HepG2 (cell line): ENCODE results near the gene FAM111B. TPM values are rescaled to one million over a fixed set of nuclear protein-coding genes. Genes with fewer than 3 reads are reported as not detected.
A peak's percentile ranks its signal among the peaks of the same experiment; 100 is the strongest.

ENCODE experiments used
- EHMT2 ChIP-seq: fragments of 200-600 bp; sonication (generic); IDR thresholded peaks from 2 replicates; pipeline ENCODE4 v1.7.0; 2017; ENCODE audit warnings: antibody characterized with exemption, low read depth, low read length, borderline replicate concordance
- HDAC2 ChIP-seq: sonication (generic); formaldehyde crosslinking; IDR thresholded peaks from 2 replicates; pipeline ENCODE4 v1.4.0; 2020; ENCODE audit warnings: missing genetic modification reagents
- KLF6 ChIP-seq: IDR thresholded peaks from 2 replicates; pipeline ENCODE4 v1.8.0; 2016; ENCODE audit warnings: missing biosample characterization, missing genetic modification reagents
- NFE2 ChIP-seq: sonication (generic); formaldehyde crosslinking; IDR thresholded peaks from 2 replicates; pipeline ENCODE4 v1.4.0; 2020; ENCODE audit warnings: missing genetic modification reagents
- PRMT3 ChIP-seq: sonication (generic); formaldehyde crosslinking; IDR thresholded peaks from 2 replicates; pipeline ENCODE4 v1.8.1; 2022; ENCODE audit warnings: low read depth, mild to moderate bottlenecking, moderate library complexity, missing genetic modification reagents, borderline replicate concordance
- TBX2 ChIP-seq: sonication (generic); formaldehyde crosslinking; IDR thresholded peaks from 2 replicates; pipeline ENCODE4 v1.5.0; 2020; ENCODE audit warnings: missing genetic modification reagents, mild to moderate bottlenecking, borderline replicate concordance
- YY1 ChIP-seq: IDR thresholded peaks from 2 replicates; pipeline ENCODE4 v1.6.1; 2011; ENCODE audit warnings: low read length, low read depth, moderate library complexity, mild to moderate bottlenecking; ENCODE audit not compliant: insufficient read depth, insufficient replicate concordance
- ZBTB7B ChIP-seq: sonication (generic); formaldehyde crosslinking; IDR thresholded peaks from 2 replicates; pipeline ENCODE4 v1.4.0; 2020; ENCODE audit warnings: missing genetic modification reagents
- ZNF17 ChIP-seq: sonication (generic); formaldehyde crosslinking; IDR thresholded peaks from 2 replicates; pipeline ENCODE4 v1.5.0; 2020; ENCODE audit warnings: mild to moderate bottlenecking, missing genetic modification reagents
- ZNF530 ChIP-seq: sonication (generic); formaldehyde crosslinking; IDR thresholded peaks from 2 replicates; pipeline ENCODE4 v1.5.0; 2020; ENCODE audit warnings: low read depth, mild to moderate bottlenecking, missing genetic modification reagents
- ZNF678 ChIP-seq: sonication (generic); formaldehyde crosslinking; IDR thresholded peaks from 2 replicates; pipeline ENCODE4 v1.4.0; 2020; ENCODE audit warnings: mild to moderate bottlenecking, missing genetic modification reagents
- ZNF83 ChIP-seq: sonication (generic); formaldehyde crosslinking; IDR thresholded peaks from 2 replicates; pipeline ENCODE4 v1.4.0; 2020; ENCODE audit warnings: missing genetic modification reagents, mild to moderate bottlenecking, borderline replicate concordance
- ZNF879 ChIP-seq: sonication (generic); formaldehyde crosslinking; IDR thresholded peaks from 2 replicates; pipeline ENCODE4 v1.8.1; 2023; ENCODE audit warnings: missing genetic modification reagents
- polyA plus RNA-seq, 8 experiments: library from polyadenylated mRNA; depleted of rRNA in 3 of 8; stranded (reverse) in 7 of 8; unstranded in 1 of 8; fragments of >200 nt; fragmentation: Illumina TruSeq in 4 of 8; extraction: Trizol in 4 of 8; gene quantifications; 2 replicates each; pipeline versions ENCODE4 v1.2.1 to v1.2.3, GENCODE V29; 2011 to 2016; ENCODE audit warnings: low read depth in 4 of 8, missing spikeins in 1 of 8, mixed read lengths in 1 of 8; ENCODE audit not compliant: insufficient read depth in 1 of 8
- total RNA-seq, 5 experiments: library from RNA; depleted of rRNA; stranded (reverse); fragments of >200 nt; fragmentation: Illumina TruSeq; extraction: Trizol; gene quantifications; 2 replicates each; pipeline ENCODE4 v1.2.3, GENCODE V29; 2016; ENCODE audit warnings: low read depth in 1 of 5
- TF ChIP-seq, protein P1 (sequence below): sonication (generic); formaldehyde crosslinking; IDR thresholded peaks from 2 replicates; pipeline ENCODE4 v1.4.0; 2020; ENCODE audit warnings: missing genetic modification reagents
- TF ChIP-seq, protein P2 (sequence below): conservative IDR thresholded peaks from 2 replicates; pipeline ENCODE4 v1.6.1; 2018; ENCODE audit warnings: missing genetic modification reagents
- TF ChIP-seq, protein P3 (sequence below): sonication (generic); formaldehyde crosslinking; IDR thresholded peaks from 2 replicates; pipeline ENCODE4 v1.5.1; 2020; ENCODE audit warnings: missing genetic modification reagents, mild to moderate bottlenecking, borderline replicate concordance
- TF ChIP-seq, protein P4 (sequence below): IDR thresholded peaks from 2 replicates; pipeline ENCODE4 v1.4.0; 2020; ENCODE audit warnings: mild to moderate bottlenecking, missing genetic modification reagents
- TF ChIP-seq, protein P5 (sequence below): sonication (generic); formaldehyde crosslinking; IDR thresholded peaks from 2 replicates; pipeline ENCODE4 v1.8.1; 2023; ENCODE audit warnings: mild to moderate bottlenecking, moderate library complexity, missing genetic modification reagents

Gene FAM111B
- total and polyA plus RNA-seq, 2 of the 13 experiments (the other 11 are each of a cell fraction or from before 2014, with no cell fraction given) = 1.6 to 28.2 TPM

DNA sequence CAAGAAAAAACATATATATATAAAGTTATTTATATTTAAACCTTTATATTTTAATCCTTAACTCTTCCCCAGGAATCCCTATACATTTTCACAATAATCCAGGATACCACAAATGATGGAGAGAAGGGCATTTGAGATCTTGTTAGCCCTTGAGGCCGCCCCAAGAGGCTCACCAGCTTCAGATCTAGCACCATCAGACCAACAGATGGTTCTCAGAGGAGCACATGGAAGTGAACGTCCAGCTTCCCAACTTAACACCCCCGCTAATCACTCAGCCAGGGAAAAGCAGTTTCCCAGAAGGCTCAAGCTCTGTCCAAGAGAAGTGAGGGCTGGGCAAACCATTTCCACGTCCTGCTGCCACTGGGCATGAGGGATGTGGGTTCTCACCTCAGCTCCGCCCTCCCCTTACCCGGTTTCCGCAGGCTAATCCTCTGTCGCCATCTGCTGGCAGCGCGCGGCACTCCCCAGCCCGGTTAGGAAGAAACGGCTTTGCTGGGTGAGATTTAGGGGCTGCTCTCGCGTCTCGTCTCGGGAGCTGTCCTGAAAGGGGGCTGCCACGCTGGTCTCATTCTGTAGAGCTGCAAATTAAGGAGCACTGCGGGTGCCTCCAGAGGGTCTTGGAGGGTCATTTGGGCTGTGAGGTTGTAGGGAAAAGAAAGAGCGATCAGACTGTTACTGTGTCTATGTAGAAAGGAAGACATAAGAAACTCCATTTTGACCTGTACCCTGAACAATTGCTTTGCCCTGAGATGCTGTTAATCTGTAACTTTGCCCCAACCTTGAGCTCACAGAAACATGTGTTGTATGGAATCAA lies 28.8 kb downstream of the FAM111B start (continued):
- TF ChIP-seq EHMT2 = no peak
- TF ChIP-seq ZBTB7B = peak; percentile 53; the same call in 1 of the 2 replicates
- 0 out of 2 replicates have a peak, but pooled peaks have one; percentile 50 for TF ChIP-seq PRMT3 (CRISPR knock-in tag)
- TF ChIP-seq YY1 = peak; percentile 54
- TF ChIP-seq, protein P1, sequence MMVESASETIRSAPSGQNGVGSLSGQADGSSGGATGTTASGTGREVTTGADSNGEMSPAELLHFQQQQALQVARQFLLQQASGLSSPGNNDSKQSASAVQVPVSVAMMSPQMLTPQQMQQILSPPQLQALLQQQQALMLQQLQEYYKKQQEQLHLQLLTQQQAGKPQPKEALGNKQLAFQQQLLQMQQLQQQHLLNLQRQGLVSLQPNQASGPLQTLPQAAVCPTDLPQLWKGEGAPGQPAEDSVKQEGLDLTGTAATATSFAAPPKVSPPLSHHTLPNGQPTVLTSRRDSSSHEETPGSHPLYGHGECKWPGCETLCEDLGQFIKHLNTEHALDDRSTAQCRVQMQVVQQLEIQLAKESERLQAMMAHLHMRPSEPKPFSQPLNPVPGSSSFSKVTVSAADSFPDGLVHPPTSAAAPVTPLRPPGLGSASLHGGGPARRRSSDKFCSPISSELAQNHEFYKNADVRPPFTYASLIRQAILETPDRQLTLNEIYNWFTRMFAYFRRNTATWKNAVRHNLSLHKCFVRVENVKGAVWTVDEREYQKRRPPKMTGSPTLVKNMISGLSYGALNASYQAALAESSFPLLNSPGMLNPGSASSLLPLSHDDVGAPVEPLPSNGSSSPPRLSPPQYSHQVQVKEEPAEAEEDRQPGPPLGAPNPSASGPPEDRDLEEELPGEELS (CRISPR knock-in tag) = no peak
- no peak for TF ChIP-seq ZNF879 (CRISPR knock-in tag)
- peak; percentile 26; the same call in 1 of the 2 replicates for TF ChIP-seq HDAC2
- TF ChIP-seq, protein P2, sequence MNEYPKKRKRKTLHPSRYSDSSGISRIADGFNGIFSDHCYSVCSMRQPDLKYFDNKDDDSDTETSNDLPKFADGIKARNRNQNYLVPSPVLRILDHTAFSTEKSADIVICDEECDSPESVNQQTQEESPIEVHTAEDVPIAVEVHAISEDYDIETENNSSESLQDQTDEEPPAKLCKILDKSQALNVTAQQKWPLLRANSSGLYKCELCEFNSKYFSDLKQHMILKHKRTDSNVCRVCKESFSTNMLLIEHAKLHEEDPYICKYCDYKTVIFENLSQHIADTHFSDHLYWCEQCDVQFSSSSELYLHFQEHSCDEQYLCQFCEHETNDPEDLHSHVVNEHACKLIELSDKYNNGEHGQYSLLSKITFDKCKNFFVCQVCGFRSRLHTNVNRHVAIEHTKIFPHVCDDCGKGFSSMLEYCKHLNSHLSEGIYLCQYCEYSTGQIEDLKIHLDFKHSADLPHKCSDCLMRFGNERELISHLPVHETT (CRISPR knock-in tag) = 0 out of 2 replicates have a peak, but pooled peaks have one; percentile 58
- TF ChIP-seq NFE2 (CRISPR knock-in tag) = no peak
- TF ChIP-seq, protein P3, sequence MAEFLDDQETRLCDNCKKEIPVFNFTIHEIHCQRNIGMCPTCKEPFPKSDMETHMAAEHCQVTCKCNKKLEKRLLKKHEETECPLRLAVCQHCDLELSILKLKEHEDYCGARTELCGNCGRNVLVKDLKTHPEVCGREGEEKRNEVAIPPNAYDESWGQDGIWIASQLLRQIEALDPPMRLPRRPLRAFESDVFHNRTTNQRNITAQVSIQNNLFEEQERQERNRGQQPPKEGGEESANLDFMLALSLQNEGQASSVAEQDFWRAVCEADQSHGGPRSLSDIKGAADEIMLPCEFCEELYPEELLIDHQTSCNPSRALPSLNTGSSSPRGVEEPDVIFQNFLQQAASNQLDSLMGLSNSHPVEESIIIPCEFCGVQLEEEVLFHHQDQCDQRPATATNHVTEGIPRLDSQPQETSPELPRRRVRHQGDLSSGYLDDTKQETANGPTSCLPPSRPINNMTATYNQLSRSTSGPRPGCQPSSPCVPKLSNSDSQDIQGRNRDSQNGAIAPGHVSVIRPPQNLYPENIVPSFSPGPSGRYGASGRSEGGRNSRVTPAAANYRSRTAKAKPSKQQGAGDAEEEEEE = no peak
- TF ChIP-seq, protein P4, sequence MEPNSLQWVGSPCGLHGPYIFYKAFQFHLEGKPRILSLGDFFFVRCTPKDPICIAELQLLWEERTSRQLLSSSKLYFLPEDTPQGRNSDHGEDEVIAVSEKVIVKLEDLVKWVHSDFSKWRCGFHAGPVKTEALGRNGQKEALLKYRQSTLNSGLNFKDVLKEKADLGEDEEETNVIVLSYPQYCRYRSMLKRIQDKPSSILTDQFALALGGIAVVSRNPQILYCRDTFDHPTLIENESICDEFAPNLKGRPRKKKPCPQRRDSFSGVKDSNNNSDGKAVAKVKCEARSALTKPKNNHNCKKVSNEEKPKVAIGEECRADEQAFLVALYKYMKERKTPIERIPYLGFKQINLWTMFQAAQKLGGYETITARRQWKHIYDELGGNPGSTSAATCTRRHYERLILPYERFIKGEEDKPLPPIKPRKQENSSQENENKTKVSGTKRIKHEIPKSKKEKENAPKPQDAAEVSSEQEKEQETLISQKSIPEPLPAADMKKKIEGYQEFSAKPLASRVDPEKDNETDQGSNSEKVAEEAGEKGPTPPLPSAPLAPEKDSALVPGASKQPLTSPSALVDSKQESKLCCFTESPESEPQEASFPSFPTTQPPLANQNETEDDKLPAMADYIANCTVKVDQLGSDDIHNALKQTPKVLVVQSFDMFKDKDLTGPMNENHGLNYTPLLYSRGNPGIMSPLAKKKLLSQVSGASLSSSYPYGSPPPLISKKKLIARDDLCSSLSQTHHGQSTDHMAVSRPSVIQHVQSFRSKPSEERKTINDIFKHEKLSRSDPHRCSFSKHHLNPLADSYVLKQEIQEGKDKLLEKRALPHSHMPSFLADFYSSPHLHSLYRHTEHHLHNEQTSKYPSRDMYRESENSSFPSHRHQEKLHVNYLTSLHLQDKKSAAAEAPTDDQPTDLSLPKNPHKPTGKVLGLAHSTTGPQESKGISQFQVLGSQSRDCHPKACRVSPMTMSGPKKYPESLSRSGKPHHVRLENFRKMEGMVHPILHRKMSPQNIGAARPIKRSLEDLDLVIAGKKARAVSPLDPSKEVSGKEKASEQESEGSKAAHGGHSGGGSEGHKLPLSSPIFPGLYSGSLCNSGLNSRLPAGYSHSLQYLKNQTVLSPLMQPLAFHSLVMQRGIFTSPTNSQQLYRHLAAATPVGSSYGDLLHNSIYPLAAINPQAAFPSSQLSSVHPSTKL (CRISPR knock-in tag) = peak; percentile 39; the same call in 1 of the 2 replicates
- peak; percentile 45; the same call in 1 of the 2 replicates for TF ChIP-seq TBX2
- TF ChIP-seq ZNF678 (CRISPR knock-in tag) = no peak
- TF ChIP-seq, protein P5, sequence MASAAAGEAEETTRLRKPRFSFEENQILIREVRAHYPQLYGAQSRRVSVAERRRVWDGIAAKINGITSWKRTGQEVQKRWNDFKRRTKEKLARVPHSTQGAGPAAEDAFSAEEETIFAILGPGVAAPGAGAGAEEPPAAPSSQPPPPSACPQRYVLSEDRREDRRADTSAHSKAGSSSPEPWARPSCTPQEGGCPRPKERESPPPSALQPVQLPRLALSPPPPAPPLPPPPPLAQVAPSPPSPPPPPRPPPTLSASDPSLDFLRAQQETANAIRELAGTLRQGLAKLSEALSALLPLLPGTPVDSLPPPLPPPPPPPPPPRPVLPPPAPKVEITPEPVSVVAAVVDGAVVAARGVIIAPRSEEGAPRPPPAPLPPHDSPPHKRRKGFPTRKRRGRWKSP (CRISPR knock-in tag) = 0 out of 2 replicates have a peak, but pooled peaks have one; percentile 24
- peak; percentile 44; the same call in 1 of the 2 replicates for TF ChIP-seq KLF6 (CRISPR knock-in tag)
- TF ChIP-seq ZNF530 (CRISPR knock-in tag) = no peak
- peak; percentile 35; the same call in 1 of the 2 replicates for TF ChIP-seq ZNF83 (CRISPR knock-in tag)
- no peak for TF ChIP-seq ZNF17
